ENCODE data around the gene DDHD1.
"Not testable (repeated sequence)": the region's sequence is repeated elsewhere in the genome, so short reads cannot be mapped to it uniquely, and the experiment has no call there.

DDHD1 gene

GRCh38 chr14:53151523-53152183 lies 1.5 kb downstream of the DDHD1 start:
- DNase-seq (ENCODE audit: low read depth), result peak; percentile 29

- DNase-seq (ENCODE audit: low read depth), result no peak
Observed at GRCh38 chr14:53149668-53150316, 3.3 kb downstream of the DDHD1 start.

- DNase-seq (ENCODE audit: low read depth), result no peak
Observed at GRCh38 chr14:53148671-53149070, 4.5 kb downstream of the DDHD1 start.

- DNase-seq (ENCODE audit: low read depth), result no peak
Observed at GRCh38 chr14:53147893-53148292, 5.2 kb downstream of the DDHD1 start.

- no peak for DNase-seq (ENCODE audit: low read depth)
Observed at GRCh38 chr14:53147208-53147607, 5.9 kb downstream of the DDHD1 start.

- no peak for DNase-seq (ENCODE audit: low read depth)
Observed at GRCh38 chr14:53146739-53147138, 6.4 kb downstream of the DDHD1 start.

GRCh38 chr14:53144244-53144643 lies 8.9 kb downstream of the DDHD1 start:
- no peak for DNase-seq (ENCODE audit: low read depth)

- no peak for DNase-seq (ENCODE audit: low read depth)
Observed at GRCh38 chr14:53140585-53140984, 12.5 kb downstream of the DDHD1 start.

- DNase-seq (ENCODE audit: low read depth), result no peak
Observed at GRCh38 chr14:53137568-53138203, 15.4 kb downstream of the DDHD1 start.

GRCh38 chr14:53130491-53130890 lies 22.6 kb downstream of the DDHD1 start:
- not testable (repeated sequence) for DNase-seq (ENCODE audit: low read depth)

GRCh38 chr14:53128303-53129028 lies 24.7 kb downstream of the DDHD1 start:
- no peak for DNase-seq (ENCODE audit: low read depth)

- no peak for DNase-seq (ENCODE audit: low read depth)
Observed at GRCh38 chr14:53127832-53128231, 25.3 kb downstream of the DDHD1 start.

- no peak for DNase-seq (ENCODE audit: low read depth)
Observed at GRCh38 chr14:53127151-53127550, 26.0 kb downstream of the DDHD1 start.

GRCh38 chr14:53126731-53127130 lies 26.4 kb downstream of the DDHD1 start:
- DNase-seq (ENCODE audit: low read depth), result no peak

- no peak for DNase-seq (ENCODE audit: low read depth)
Observed at GRCh38 chr14:53124786-53125185, 28.3 kb downstream of the DDHD1 start.

GRCh38 chr14:53121419-53121818 lies 31.7 kb downstream of the DDHD1 start:
- DNase-seq (ENCODE audit: low read depth), result not testable (repeated sequence)

GRCh38 chr14:53117479-53117878 lies 35.6 kb downstream of the DDHD1 start:
- DNase-seq (ENCODE audit: low read depth), result not testable (repeated sequence)

- DNase-seq (ENCODE audit: low read depth), result no peak
Observed at GRCh38 chr14:53113989-53114388, 39.1 kb downstream of the DDHD1 start.

- no peak for DNase-seq (ENCODE audit: low read depth)
Observed at GRCh38 chr14:53110096-53110495, 43.0 kb downstream of the DDHD1 start.

GRCh38 chr14:53109105-53110041 lies 43.8 kb downstream of the DDHD1 start:
- DNase-seq (ENCODE audit: low read depth), result peak; percentile 15

- DNase-seq (ENCODE audit: low read depth), result peak; percentile 14
Observed at GRCh38 chr14:53108292-53109104, 44.6 kb downstream of the DDHD1 start.
